CD4-positive, alpha-beta T cell treated with Interleukin-10 for 1 hour (primary cell): ENCODE measurements around the gene GPR132.
A peak's percentile ranks its signal among the peaks of the same experiment; 100 is the strongest.
"Not testable (repeated sequence)": the region's sequence is repeated elsewhere in the genome, so short reads cannot be mapped to it uniquely, and the experiment has no call there.

Source experiments
- DNase-seq: peaks from one replicate; pipeline ENCODE4 v3.0.0-alpha.2; 2020

The GPR132 gene

DNA sequence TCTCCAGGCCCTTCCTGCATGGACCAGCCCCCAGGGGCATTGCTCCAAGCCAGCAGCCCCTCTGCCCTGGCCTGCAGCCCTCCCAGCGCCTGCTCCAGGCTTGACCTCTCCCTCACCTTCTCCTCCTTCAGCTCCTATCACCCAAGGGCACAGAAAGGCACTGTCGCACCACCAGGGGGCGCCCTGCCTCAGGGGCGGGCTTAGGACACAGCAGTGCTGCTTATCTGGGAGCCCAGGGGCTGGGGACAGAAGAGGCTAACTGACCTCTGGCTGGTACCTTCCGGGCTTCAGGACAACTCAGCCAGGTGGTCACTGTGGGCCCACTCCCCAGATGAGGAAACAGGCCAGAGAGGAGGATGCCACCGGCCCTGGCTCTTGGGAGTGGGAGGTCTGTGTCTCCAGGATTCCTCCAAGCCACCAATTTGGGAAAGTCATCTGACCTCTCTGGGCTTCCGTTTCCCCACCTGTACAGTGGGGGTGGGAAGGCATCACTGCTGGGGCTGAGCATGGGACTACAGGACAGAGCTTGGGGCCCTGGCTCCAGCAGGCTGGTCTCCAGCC, 25.3 kb upstream of the GPR132 start:
- peak; percentile 85 for DNase-seq

DNA sequence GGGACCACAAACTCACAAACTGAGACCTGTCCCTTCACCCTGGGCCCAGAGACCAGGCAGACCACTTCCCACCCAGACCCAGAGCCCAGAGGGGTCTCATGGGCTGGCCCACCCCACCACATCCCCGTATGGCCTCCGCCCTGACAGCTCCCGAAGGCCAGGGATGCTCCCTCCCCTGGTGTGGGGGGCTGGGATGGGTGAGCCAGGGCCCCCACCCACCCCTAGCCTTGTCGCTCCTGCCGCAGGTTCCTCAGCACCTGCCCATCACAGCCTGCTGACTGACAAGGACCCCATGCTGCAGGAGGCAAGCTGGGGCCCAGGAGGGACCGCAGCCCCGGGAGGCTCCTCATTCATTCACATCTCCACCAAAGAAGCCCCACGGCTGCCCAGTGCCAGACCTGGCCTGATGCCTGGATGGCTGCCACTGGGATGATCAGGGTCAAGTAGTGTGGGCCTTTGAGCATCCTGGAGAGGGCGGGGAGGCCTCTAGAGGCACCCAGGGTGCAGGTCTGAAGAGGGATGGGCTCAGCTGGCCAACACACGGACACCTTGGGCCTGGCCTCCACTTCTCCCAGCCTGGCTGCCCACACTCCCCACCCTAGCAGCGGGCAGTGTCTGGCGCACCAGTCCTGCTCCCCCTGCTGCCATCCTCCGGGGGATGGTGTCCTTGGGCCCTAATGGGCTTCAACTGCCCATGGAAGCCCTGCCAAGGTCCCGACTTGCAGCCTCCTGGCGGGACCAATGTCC, 24.7 kb upstream of the GPR132 start:
- DNase-seq, result no peak

DNA sequence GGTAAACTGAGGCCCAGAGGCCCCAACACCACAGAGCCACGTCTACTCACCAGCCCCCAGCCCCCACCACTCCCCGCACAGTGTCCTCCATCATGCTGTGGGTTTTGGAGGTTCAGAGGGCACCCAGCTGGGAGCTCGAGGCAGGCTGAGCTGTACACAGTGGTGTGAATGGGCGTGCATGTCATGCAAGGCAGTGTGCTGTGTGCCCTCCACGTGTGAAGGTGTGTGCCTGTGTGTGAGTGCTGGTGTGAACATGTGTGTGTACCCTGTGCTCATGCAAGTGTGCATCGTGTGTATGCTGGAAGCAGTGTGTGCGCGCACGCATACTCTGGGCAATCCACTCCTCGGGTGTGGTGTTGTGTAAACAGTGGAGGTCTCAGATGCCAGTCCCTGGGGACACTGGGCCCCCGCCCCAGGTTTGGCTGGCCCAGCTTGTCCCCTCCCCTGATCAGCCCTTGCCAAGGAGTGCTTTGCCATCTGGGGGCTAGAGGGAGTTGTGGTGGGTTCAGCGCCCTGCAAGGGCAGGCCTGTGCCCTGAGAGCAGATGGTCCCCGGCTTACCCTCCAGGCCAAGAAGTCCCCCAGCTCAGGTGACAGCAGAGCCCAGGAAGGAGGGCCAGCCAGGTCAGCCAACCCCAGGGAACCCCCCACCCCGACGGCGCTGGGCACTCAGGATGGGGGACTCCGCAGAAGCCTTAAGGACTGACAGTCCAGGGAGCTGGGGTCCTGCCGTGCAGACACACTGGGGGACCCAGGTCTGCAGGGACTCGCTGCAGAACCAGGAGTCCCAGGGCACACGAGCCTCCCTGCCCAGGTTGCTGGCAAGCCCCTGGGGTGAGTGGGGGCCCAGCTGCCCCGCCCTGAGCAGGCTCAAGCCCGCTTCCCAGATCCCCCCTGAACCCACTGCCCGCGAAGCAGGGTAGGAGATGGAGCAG, 23.8 kb upstream of the GPR132 start:
- DNase-seq, result no peak

DNA sequence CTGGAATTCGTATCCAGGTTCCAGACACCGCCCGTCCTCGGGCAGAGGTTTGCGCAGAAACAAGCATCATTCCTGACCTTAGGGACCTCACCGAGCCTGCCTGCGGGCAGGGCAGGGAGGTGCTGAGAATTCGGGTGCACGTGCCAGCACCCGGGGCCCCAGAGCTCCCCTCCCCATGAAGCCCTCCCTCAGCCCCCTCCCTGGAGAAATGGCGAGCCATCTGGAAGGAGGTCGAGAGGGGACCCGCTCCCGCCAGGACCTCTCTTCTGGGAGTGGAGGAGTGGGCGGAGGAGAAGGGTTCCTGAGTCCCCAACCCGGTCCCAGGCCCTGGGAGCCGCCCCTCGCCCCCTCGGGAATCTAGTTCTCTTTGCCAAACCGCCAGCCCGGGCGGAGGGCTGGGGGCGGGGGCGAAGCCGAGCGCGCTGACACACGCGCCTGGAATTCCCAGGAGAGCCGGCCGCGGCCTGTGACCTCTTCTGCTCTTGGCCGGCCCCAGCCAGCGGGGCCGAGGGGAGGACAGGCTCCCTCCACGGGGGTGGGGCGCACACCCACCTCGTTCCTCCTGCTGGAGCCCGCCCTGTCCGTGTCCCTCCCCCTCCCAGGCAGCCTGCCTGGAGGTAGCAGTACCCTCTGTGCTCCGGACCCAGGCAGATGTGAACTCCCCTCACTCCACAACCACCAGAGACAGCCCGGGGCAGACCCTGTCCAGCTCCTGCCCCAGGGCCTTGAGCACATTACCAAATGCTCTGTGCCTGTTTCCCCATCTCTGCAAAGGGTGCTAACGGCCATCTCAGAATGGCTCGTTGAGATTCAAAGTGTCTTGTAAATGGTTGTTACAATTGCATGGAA, 23.0 kb upstream of the GPR132 start:
- DNase-seq, result no peak

DNA sequence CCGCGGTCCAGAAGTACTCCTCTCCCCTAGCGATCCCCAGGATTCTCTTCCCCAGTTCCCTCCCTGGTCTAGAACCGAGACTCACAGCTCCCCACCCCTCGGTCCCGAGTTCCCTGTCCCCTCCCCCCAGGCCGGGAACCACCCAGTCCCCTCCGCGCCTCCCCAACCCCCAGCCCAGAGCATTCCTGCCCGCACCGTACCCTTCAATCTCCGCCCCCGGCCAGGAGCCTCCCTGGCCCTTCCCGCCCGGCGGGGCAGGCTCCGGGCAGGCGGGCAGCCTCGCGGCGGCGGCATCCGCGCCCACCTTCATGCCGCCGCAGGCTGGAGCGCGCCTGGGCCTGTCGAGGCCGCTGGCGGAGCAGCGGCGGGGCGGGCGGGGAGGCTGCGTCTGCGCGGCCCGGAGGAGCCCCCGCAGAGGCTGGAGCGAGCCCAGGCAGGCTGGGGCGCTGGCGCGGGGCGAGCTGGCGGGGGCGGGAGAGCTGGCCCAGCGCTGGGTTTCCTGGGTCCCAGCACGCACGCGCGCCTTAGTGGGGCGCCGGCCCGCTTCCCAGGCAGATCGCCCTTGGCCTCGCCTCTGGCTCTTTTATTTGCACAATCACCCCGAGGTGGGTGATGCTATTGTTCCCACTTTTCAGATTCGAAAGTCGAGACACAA, 22.2 kb upstream of the GPR132 start:
- DNase-seq, result no peak

DNA sequence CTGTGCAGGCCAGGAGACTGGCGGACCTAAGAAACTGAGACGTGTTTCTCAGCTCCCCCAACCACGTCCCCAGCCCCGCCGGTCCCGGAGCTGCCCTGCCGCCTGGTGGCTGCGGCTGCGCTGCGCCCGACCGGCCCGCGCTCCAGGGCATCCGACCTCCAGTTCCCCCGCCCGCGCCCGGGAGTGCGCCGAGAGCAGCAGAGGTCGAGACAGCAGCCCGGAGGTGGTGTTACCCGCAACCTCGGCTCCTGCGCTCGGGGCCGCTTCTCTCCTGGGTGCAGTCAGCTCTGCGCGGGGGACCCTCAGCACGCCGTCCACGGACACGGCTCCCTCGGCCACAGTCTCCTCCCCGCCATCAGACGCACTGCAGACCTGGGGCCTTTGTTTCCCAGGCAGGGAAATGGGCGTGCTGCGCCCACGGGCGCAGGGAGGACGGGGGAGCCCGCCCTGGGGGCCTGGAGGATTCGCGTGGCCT, 21.6 kb upstream of the GPR132 start:
- peak; percentile 88 for DNase-seq

DNA sequence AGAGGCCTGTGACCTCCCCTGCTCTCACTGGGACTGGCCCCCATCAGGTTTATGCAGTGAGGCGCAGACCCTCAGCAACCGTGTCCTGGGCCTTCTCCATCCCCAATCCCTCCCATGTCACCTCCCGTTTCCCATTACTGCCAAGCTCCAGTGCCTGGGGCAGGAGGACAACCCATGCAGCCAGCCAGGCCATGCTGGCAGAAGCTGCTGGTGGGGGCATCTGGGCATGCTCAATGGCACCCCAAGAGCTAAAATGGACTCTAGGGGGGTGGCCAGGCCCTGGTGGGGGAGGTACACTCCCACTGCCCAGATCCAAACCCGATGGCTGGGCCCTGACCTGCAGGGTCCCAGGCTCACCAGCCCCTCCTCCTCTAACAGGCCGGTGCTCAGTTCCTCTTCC, 20.5 kb upstream of the GPR132 start:
- DNase-seq, result no peak

DNA sequence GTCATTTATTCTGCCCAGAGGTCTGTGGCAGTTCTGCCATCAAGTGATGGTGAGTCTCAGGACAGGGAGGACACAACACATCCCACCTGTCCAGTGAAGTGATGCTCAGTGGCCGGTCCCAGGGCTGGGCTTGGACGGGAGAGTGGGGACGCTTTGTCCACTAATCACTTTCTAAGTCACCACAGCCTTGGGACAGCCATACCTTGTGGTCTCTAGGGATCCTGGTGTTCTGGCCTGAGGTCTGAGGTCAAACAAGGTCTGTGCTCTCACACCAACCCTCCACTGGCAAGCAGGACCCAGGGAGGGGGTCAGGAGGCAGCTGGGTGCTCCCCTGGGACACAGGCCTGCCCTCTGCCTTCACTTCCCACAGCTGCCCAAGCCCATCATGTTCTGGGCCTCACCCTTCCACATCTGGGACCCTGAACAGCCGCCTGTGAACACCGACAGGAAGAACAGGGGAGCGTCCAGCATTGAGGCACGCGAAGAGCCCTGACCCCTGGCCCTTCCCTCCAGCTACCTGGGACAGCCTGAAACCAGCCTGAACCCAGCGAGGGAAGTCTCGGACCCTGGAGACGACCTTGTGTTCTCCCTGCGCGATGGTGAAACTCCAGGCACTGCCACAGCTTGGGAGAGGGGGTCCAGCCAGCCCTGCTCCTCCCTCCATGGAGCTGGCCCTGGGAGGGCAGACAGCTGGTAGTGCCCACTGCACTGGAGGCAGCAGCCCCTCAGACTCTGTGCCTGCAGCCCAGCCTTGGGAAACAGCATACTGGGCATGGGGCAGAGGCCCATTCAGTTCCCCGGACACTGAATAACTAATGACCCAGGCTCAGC, 19.7 kb upstream of the GPR132 start:
- no peak for DNase-seq

DNA sequence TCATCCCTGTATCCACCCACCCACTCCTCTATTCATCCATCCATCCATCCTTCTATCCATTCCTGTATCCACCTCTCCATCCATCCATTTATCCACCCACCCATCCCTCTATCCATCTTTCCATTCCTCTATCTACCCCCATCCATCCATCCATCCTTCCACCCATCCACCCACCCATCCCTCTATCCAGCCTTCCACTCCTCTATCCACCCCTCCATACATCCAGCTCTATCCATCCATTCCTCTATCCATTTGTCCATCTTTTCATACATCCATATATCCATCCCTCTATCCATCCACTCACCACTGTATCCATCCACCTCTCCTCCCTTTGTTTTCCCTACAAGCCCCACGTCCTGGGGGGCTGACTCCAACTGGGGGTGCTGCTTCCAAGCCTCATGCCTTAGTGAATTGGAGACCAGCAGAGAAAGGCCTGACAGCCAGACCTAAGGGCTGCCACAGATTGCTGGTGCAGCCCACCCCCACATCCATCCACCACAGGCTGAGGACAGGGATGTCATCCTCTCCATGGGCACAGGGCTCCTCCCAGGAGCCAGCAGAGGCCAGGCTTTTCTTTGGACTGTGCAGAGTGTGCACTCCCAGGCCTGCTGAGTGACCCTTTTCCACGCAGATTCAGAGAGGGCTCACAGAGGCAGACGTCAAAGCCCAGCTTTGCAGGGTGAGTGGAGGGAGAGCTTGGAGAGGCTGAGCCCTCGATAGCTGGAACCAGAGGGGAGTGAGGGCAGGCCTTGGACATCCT, 18.9 kb upstream of the GPR132 start:
- no peak for DNase-seq

DNA sequence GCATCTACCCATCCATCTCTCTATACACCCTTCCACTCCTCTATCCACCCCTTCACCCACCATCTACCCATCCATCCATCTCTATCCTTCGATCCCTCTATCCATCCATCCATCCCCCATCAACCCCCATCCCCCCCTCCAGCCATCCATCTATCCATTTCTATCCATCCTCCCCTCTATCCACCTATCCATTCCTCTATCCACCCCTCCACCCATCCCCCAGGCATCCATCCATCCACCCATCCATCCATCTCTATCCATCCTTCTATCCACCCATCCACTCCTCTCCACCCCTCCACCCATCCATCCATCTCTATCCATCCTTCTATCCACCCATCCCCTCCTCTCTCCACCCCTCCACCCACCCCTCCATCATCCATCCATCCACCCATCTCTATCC, 17.5 kb upstream of the GPR132 start:
- no peak for DNase-seq

DNA sequence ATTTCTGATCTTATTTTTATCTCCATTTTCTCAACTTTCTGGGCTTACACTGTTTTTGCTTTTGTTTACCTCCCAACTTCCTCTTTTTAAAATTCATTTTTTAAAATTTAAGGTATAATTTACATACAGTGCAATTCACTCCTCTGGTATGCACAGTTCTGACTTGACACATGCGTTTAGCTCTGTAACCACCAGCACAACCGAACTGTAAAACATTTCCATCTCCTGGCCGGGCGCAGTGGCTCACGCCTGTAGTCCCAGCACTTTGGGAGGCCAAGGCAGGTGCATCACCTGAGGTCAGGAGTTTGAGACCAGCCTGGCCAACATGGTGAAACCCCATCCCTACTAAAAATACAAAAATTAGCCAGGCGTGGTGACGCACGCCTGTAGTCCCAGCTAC, 16.2 kb upstream of the GPR132 start:
- DNase-seq, result not testable (repeated sequence)

DNA sequence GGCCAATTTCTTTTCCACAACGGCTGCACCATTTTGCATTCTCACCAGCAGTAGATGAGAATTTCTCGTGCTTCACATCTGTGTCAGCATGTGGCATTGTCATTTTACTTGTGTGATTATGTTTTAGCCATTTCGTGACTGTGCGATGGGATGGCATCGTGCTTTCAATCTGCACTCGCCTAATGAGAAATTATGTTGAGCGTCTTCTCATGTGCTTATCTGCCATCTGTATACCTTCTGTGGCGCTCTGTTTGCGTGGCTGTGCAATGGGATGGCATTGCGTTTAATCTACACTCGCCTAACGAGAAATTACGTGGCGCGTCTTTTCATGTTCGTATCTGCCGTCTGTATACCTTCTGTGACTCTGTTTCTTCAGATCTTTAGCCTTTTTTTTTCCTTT, 14.9 kb upstream of the GPR132 start:
- no peak for DNase-seq

DNA sequence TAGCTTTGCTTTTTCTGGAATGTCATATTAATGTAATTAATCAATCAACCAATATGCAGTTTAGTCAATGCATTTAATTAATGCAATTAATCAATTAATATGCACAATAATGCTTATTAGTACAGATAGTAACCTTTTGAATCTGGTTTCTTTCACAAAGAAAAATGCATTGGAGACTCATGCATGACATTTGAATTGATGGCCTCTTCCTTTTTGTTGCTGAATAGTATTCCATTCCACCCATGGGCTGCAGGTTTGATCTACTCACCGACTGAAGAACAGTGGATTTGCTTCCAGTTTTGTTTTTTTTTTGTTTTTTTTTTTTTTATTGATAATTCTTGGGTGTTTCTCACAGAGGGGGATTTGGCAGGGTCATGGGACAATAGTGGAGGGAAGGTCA, 13.1 kb upstream of the GPR132 start:
- no peak for DNase-seq

DNA sequence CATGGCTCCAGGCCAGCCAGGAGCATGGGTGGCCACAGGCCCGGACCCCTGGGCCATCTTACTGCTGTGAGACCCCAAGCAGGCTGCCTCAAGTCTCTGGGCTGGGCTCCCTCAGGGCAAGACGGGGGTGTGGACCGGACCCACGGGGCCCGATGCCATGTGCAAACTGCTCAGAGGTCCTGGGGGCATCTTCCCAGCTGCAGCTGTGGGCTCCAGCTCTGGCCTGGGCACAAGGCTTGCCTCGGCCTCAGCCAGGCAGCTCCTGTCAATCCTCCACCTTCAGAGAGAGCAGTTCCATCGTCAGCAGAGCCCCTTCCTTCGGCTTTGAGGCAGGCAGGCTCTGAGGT, 12.4 kb upstream of the GPR132 start:
- DNase-seq, result no peak

DNA sequence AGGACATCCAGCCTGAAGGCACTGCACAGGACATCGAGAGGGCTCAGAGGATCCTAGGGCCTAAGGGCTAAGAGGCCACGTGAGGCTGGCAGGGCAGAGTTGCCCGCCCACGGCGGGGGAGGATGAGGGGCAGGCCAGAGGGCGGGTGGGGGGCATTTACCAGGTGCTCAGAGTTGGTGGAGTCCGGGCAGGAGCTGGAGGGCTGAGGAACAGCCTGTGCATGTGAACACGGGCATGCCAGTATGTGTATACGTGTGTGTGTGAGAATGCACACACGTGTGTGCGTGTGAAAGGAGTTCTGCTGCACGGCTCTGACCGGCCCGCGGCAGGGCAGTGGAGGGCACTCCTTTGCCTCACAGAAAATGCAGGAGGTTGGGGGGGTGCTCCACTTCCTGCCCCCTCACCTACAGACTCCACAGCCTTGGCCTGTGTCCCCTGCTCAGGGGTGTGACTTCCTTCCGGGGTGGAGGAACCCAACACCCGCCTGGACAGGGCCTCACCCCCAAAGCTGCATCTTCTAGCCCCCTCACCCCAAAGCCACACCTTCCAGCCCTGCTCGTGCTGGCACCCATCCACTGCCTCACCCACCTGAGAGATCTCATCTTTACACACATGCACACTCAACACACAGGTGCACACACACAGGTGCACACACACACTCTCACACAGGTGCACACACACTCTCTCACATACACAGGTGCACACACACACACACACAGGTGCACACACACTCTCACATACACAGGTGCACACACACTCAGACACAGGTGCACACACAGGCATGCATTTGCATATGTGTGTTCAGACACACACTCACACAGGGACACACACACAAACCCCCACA, 11.8 kb upstream of the GPR132 start:
- peak; percentile 44 for DNase-seq

DNA sequence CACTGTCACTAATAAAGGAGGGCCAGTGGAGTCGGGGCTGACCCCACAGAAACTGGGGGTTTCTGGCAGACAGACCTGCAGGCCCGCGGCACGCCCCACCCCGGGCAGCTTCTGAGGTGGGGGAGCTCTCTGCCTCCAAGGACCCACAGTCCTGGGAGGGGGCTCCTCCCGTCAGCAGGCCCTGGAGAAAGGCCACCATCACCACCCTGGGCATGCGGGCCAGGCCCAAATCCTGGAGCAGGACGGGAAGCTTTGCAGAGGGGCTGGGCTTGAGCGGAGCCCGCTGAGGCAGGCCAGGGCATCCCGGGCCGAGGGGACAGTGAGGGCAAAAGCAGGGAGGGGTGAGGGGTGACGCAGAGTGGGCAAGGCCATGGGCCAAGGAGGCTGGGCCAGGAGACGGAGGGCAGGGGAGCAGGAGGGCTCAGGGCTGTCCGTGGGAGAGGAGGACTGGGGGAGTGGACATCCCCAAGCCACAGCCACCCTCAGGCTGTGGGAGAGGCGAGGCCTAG, 11.1 kb upstream of the GPR132 start:
- DNase-seq, result no peak

DNA sequence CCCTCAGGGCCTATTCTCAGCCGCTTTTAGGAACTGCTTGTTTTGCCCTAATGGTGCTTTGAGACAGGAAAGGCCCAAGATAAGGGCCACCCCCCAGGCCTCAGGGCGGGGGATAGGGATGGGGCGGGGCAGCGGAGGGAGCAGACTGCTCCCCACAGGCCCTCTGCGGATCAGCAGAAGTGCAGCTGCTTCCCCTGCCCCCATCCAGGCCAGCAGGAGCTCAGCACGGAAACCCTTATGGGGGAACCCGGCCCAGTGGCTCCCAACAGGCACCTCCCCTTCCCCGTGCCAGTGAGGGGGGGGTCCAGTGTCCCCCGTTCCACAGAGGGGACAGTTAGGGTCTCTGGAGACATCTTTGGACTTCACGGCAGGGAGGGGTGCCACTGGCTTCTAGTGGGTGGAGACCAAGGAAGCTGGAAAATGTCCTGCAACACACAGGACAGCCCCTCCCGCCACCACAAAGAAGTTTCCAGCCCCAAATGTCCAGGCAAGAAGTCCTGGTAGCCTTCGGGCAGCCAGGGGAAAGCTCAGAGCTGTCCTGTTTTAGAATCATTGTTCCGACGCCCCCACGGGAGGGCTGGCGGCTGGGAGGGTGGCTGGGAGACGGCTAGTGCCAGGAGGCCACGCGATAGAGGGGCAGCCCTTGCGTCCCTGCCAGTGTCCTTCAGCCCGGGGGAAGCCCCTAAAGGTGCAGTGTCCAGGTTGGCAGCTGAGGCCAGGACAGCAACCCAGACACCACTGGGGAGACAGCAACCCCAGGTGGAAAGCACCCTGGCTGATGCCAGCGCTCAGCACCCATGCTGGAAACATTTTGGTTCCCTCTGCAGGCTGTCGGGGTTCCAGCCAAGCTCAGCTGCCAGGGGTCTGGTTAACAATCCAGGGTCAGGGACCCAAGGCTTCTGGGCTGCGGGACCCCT, 10.4 kb upstream of the GPR132 start:
- DNase-seq, result no peak

DNA sequence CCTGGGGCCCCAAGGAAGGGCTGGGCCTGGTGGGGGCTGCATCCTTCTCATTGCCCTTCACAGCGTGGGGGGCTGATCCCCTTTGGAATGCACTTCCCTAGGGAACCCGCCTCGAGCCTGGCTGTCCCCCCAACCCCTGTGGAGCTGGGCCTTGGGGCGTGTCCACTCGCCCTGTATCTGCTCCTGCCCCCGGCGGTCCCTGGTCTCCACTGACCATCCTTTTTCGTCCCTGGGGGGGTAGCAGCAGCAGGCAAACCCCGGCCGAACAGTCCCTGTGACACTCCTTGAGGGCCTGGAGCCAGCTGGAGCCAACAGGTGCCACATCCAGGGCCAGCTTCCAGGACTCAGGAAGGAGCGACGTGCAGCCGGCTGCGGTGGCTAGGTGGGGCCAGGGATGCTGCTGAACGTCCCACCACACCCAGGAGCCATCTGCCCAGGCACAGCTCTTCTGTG, 9.4 kb upstream of the GPR132 start:
- DNase-seq, result no peak
